IMR-90 (cell line): Measurements from ENCODE around the gene HOTAIR. TPM values are rescaled to one million over a fixed set of nuclear protein-coding genes. Genes with fewer than 3 reads are reported as not detected.

Experiments used
- ATAC-seq: fragments of 200-7000 bp; cut with Tn5 transposase; 2 replicates; pipeline ENCODE4 v1.9.1; 2020; ENCODE audit warnings: low read depth, mild to moderate bottlenecking, moderate library complexity
- BruUV-seq: library from RNA; stranded (reverse); fragments of 400-500 nt; replicated peaks from 2 replicates; lab custom pipeline; 2021; lab: Mats Ljungman, UMichigan
- CTCF ChIA-PET: fragments of 300-600 bp; formaldehyde crosslinking; extraction: SDS; loops from one replicate; lab custom pipeline; 2021; ENCODE audit warnings: antibody characterized with exemption; lab: Yijun Ruan, JAX
- POLR2A ChIA-PET: fragments of 300-600 bp; sonication (Branson Sonifier 250); formaldehyde crosslinking; loops from one replicate; lab custom pipeline; 2022; ENCODE audit warnings: antibody characterized with exemption; ENCODE audit not compliant: unreplicated experiment; lab: Charles Lee
- DNase-seq: peaks from one replicate; pipeline ENCODE4 v3.0.0; 2013
- H2AFZ ChIP-seq: replicated peaks from 2 replicates; pipeline ENCODE3; 2013; ENCODE audit warnings: low read length, mild to moderate bottlenecking; ENCODE audit not compliant: poor library complexity
- H2AK5ac ChIP-seq: 2 replicates; pipeline ENCODE4 v1.6.1; 2013; ENCODE audit warnings: low read depth, low read length, inconsistent platforms
- H2AK9ac ChIP-seq: replicated peaks from 2 replicates; pipeline ENCODE3; 2013; ENCODE audit warnings: mild to moderate bottlenecking, low read depth, low read length, moderate library complexity; ENCODE audit not compliant: poor library complexity
- H2BK120ac ChIP-seq: 2 replicates; pipeline ENCODE4 v1.6.1; 2013; ENCODE audit warnings: low read depth, low read length, inconsistent platforms
- H2BK15ac ChIP-seq: 3 replicates; pipeline ENCODE4 v1.6.1; 2013; ENCODE audit warnings: low read depth, low read length, inconsistent platforms
- H2BK20ac ChIP-seq: 2 replicates; pipeline ENCODE4 v1.6.1; 2013; ENCODE audit warnings: low read depth, mild to moderate bottlenecking, inconsistent platforms, low read length, moderate library complexity
- H2BK5ac ChIP-seq: 2 replicates; pipeline ENCODE4 v1.6.1; 2013; ENCODE audit warnings: mild to moderate bottlenecking, low read depth, low read length, inconsistent platforms; ENCODE audit not compliant: poor library complexity, severe bottlenecking
- H3K14ac ChIP-seq: replicated peaks from 2 replicates; pipeline ENCODE4 v1.6.1; 2013; ENCODE audit warnings: low read depth, low read length, inconsistent platforms
- H3K18ac ChIP-seq: 2 replicates; pipeline ENCODE4 v1.6.1; 2013; ENCODE audit warnings: low read depth, low read length, control low read depth
- H3K23ac ChIP-seq: 2 replicates; pipeline ENCODE4 v1.6.1; 2013; ENCODE audit warnings: low read depth, low read length, inconsistent platforms
- H3K27ac ChIP-seq: 2 replicates; pipeline ENCODE4 v1.5.1; 2013; ENCODE audit warnings: mild to moderate bottlenecking, control low read depth, low read length; ENCODE audit not compliant: insufficient read depth
- H3K27me3 ChIP-seq: 2 replicates; pipeline ENCODE4 v1.6.1; 2013; ENCODE audit warnings: low read length; ENCODE audit not compliant: control insufficient read depth, insufficient read depth
- H3K36me3 ChIP-seq: 2 replicates; pipeline ENCODE4 v1.6.1; 2013; ENCODE audit warnings: low read length, mixed read lengths; ENCODE audit not compliant: control insufficient read depth, insufficient read depth
- H3K4ac ChIP-seq: 2 replicates; pipeline ENCODE4 v1.6.1; 2013; ENCODE audit warnings: low read depth, low read length, inconsistent platforms
- H3K4me1 ChIP-seq: 2 replicates; pipeline ENCODE4 v1.6.1; 2013; ENCODE audit warnings: low read length, mixed read lengths; ENCODE audit not compliant: control insufficient read depth, insufficient read depth
- H3K4me2 ChIP-seq: 2 replicates; pipeline ENCODE4 v1.6.1; 2013; ENCODE audit warnings: low read depth, mild to moderate bottlenecking, control low read depth, low read length, moderate library complexity
- H3K4me3 ChIP-seq: 2 replicates; pipeline ENCODE4 v1.5.1; 2013; ENCODE audit warnings: low read depth, mild to moderate bottlenecking, control low read depth, low read length, moderate library complexity; ENCODE audit not compliant: insufficient read depth
- H3K56ac ChIP-seq: 2 replicates; pipeline ENCODE4 v1.6.1; 2013; ENCODE audit warnings: low read length, inconsistent platforms; ENCODE audit not compliant: insufficient read depth; ENCODE audit errors: extremely low read depth
- H3K79me1 ChIP-seq, 2 experiments: 2 replicates each; pipeline ENCODE4 v1.6.1; 2013; ENCODE audit warnings: low read length in 2 of 2, inconsistent platforms in 1 of 2, low read depth in 1 of 2
- H3K9ac ChIP-seq: 2 replicates; pipeline ENCODE4 v1.6.1; 2013; ENCODE audit warnings: low read depth, low read length, control low read depth
- H3K9me1 ChIP-seq: 2 replicates; pipeline ENCODE4 v1.6.1; 2013; ENCODE audit warnings: low read length, inconsistent platforms; ENCODE audit not compliant: insufficient read depth
- H3K9me3 ChIP-seq: 2 replicates; pipeline ENCODE4 v1.6.1; 2013; ENCODE audit warnings: low read length; ENCODE audit not compliant: control insufficient read depth, insufficient read depth
- H4K20me1 ChIP-seq: 2 replicates; pipeline ENCODE4 v1.6.1; 2013; ENCODE audit warnings: low read length, inconsistent platforms; ENCODE audit not compliant: insufficient read depth
- H4K5ac ChIP-seq: 2 replicates; pipeline ENCODE4 v1.6.1; 2013; ENCODE audit warnings: mild to moderate bottlenecking, low read depth, low read length, control low read depth
- H4K8ac ChIP-seq, 2 experiments: 2 replicates each; pipeline ENCODE4 v1.6.1; 2013; ENCODE audit warnings: low read depth in 2 of 2, low read length in 2 of 2, control low read depth in 1 of 2, inconsistent platforms in 1 of 2
- H4K91ac ChIP-seq: 2 replicates; pipeline ENCODE4 v1.6.1; 2013; ENCODE audit warnings: low read depth, low read length, inconsistent platforms; ENCODE audit not compliant: insufficient read depth
- CEBPB ChIP-seq: IDR thresholded peaks from 2 replicates; pipeline ENCODE4 v1.6.1; 2012; ENCODE audit warnings: low read depth, low read length, improper control_type of control experiment
- CHD1 ChIP-seq: IDR thresholded peaks from 2 replicates; pipeline ENCODE4 v1.6.1; 2012; ENCODE audit warnings: low read depth, low read length, improper control_type of control experiment
- FOS ChIP-seq: fragments of 150-350 bp; IDR thresholded peaks from 2 replicates; pipeline ENCODE4 v1.6.1; 2016; ENCODE audit warnings: low read depth, low read length
- MAFK ChIP-seq: IDR thresholded peaks from 2 replicates; pipeline ENCODE4 v1.6.1; 2012; ENCODE audit warnings: low read depth, low read length, improper control_type of control experiment
- MAZ ChIP-seq: IDR thresholded peaks from 2 replicates; pipeline ENCODE4 v1.6.1; 2012; ENCODE audit warnings: low read depth, mild to moderate bottlenecking, low read length, improper control_type of control experiment, moderate library complexity, borderline replicate concordance
- MXI1 ChIP-seq: IDR thresholded peaks from 2 replicates; pipeline ENCODE4 v1.6.1; 2012; ENCODE audit warnings: low read depth, mild to moderate bottlenecking, low read length, moderate library complexity, borderline replicate concordance
- RAD21 ChIP-seq: IDR thresholded peaks from 2 replicates; pipeline ENCODE4 v1.6.1; 2012; ENCODE audit warnings: low read length, improper control_type of control experiment
- SMC3 ChIP-seq: fragments of 150-350 bp; IDR thresholded peaks from 2 replicates; pipeline ENCODE4 v1.6.1; 2016; ENCODE audit warnings: low read depth, mild to moderate bottlenecking, antibody characterized with exemption, low read length, moderate library complexity
- WGBS, 2 experiments: methylation state at CpG; one replicate each; pipeline versions ENCODE4 v1.1.5 to v1.1.7; 2013; ENCODE audit warnings: missing lambda C conversion rate in 2 of 2; ENCODE audit not compliant: insufficient read length in 1 of 2; ENCODE audit errors: extremely low coverage in 2 of 2; 5-methylcytosine and 5-hydroxymethylcytosine counted together
- dilution Hi-C: fragments of 300-500 bp; cut with HindIII; formaldehyde crosslinking; loops from one replicate; pipeline ENCODE4 v1.14.3; 2018; ENCODE audit warnings: low sequenced_read_pairs; ENCODE audit not compliant: unreplicated experiment
- in situ Hi-C: fragments of 300-500 bp; cut with MboI; formaldehyde crosslinking; loops from 3 replicates; pipeline ENCODE4 v1.14.3; 2019; ENCODE audit warnings: low sequenced_read_pairs, inconsistent platforms, mixed read lengths
- intact Hi-C: fragments of 100-400 bp; cut with micrococcal nuclease; formaldehyde crosslinking; loops from 2 replicates; pipeline ENCODE4 v1.10.0; 2022
- polyA plus RNA-seq, 3 experiments: library from polyadenylated mRNA; depleted of rRNA; stranded (reverse); fragments of >200 nt; gene quantifications; 2 replicates each; pipeline ENCODE4 v1.2.3, GENCODE V29; 2012; ENCODE audit warnings: low replicate concordance in 1 of 3
- total RNA-seq: library from RNA; depleted of rRNA; stranded (reverse); fragments of >200 nt; gene quantifications from 2 replicates; pipeline ENCODE4 v1.2.3, GENCODE V29; 2012

The HOTAIR gene
- total and polyA plus RNA-seq, 2 of the 4 experiments (the other 2 are of a cell fraction) = not detected

DNA sequence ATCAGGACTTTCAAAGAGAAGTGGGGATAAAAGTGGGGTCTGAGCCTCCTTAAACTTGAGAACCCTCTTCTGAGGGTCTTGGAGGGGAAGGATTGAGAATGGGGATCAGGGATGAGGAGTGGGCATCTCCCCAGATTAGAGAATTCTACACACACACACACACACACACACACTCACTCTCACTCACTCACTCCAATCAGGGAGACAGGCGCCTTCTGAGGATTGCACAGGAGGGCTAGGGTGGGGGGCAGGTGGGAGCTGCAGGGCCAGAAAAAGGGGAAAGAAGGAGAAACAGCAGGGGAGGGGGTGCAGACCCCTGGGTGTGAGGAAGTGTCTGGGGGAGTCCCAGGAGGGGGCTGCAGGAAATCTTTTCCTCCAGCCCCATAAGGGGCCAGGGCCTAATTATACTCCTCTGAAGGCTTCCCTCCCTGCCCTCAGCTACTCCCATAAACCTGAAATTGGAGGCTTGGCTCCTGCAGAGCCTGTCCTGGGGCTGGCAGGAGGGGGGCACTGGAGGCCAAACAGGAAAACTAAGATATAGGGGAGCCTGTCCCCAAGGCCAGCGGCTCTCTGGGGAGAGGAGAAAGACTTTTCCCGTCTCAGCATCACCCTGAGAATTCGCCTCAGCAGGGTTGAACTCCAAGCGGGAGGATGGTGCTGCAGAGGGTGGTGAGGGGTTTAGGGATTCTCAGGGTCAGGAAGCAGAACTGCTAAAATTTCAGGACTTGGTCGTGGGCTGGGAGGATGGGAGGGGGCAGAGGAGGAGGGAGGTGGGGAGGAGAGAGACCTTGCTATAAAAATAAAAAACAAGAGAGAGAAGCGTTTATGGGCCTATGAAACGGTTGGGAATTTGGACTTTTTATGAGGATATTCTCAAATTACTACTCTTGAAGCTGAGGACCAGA, 26.8 kb upstream of the HOTAIR start:
- H2AFZ ChIP-seq = no peak overlapping the region
- BruUV-seq = no TSS peak
- no peaks in the 10 kb centered on the region for H3K79me1 ChIP-seq
- H3K4me1 ChIP-seq = no peaks in the 10 kb centered on the region
- H2BK120ac ChIP-seq = no peak overlapping the region
- H4K20me1 ChIP-seq = no peaks in the 10 kb centered on the region
- no peaks in the 10 kb centered on the region for H3K9me1 ChIP-seq
- peaks cover 96% of the 10 kb centered on the region for H3K27me3 ChIP-seq
- H2BK15ac ChIP-seq = no peak overlapping the region
- WGBS, 2 experiments = 10% methylated on average over 4 of the region's 8 CpGs; no CpG with 5 or more reads in 1 of the 2 experiments
- no peak overlapping the region for H2AK5ac ChIP-seq
- no peak overlapping the region for H4K8ac ChIP-seq
- no peak overlapping the region for H3K9ac ChIP-seq
- H4K91ac ChIP-seq = no peak overlapping the region
- no peak overlapping the region for H3K14ac ChIP-seq
- H3K36me3 ChIP-seq = no peaks in the 10 kb centered on the region
- TF ChIP-seq SMC3 (no peak), RAD21 (no peak), MAZ (no peak), CHD1 (no peak), CEBPB (no peak), MXI1 (no peak), MAFK (no peak), FOS (no peak)
- POLR2A ChIA-PET = interaction anchor here (0.5 kb wide), 1 partner anchor 325 kb away, joined by 5 read pairs; no protein-coding TSS in a partner anchor
- dilution Hi-C loops = no loop called here
- H3K23ac ChIP-seq = no peak overlapping the region
- H4K5ac ChIP-seq = no peak overlapping the region
- no peak overlapping the region for H3K4ac ChIP-seq
- in situ Hi-C loops = no loop called here
- no peak overlapping the region for H3K18ac ChIP-seq
- no peak overlapping the region for H2BK5ac ChIP-seq
- intact Hi-C loops = loop anchor here (10.0 kb wide), 1 partner anchor 297 kb away; no protein-coding TSS in a partner anchor
- no peak for DNase-seq
- no peak overlapping the region for H3K56ac ChIP-seq
- no peak overlapping the region for H3K4me2 ChIP-seq
- no peak overlapping the region for H3K4me3 ChIP-seq
- H2AK9ac ChIP-seq = no peak overlapping the region
- H3K27ac ChIP-seq = no peak overlapping the region
- no peak overlapping the region for H2BK20ac ChIP-seq
- peaks cover 8% of the 10 kb centered on the region; the same call in 1 of the 2 replicates for H3K9me3 ChIP-seq
- CTCF ChIA-PET = no interaction called here
- no peak for ATAC-seq
